NK-92 treated with Interleukin-12 subunit alpha and Interleukin-12 subunit beta, amount 100 ng/mL, for 24 hours (cell line): Measurements from ENCODE around the gene UBASH3B.
"Not testable (repeated sequence)": the region's sequence is repeated elsewhere in the genome, so short reads cannot be mapped to it uniquely, and the experiment has no call there.

ENCODE experiments used
- DNase-seq: peaks from one replicate; lab custom pipeline; 2025; lab: John Stamatoyannopoulos, UW

The UBASH3B gene

GRCh38 chr11:122852074-122852795, 196.7 kb downstream of the UBASH3B start:
- DNase-seq, result no peak

DNA sequence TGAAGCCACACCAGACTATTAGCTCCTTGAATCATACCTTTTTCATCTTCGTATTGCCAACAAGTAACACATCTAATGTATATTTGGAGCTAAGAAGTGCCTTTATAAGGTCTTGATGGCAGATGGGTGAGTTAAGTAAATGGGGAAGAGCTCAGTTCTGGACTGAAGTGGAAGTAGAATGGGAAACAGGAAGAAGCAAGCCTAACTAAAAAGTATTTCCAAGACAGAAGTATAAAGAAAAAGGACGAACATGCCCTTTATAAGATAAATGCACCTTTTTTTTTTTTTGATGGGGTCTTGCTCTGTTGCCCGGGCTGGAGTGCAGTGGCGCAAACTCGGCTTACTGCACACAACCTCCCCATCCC, 197.3 kb downstream of the UBASH3B start:
- no peak for DNase-seq

- no peak for DNase-seq
Measured at GRCh38 chr11:122853261-122853660, 197.7 kb downstream of the UBASH3B start.

GRCh38 chr11:122853971-122854446, 198.5 kb downstream of the UBASH3B start:
- no peak for DNase-seq

DNA sequence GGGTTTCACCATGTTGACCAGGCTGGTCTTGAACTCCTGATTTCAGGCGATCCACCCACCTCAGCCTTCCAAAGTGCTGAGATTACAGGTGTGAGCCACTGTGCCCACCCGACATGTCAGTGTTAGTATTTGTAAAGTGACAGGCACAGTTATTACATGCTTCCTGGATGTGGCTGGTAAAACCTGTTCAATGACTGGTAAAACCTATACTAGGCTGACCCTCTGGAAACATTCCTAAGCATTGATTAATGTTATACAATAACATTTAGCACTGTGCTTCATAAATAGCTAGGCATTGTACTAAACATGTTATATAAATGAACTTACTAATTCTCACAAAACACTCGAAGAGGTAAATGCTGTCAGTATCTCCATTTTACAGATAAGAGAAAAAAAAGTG, 206.1 kb downstream of the UBASH3B start:
- DNase-seq, result no peak

DNA sequence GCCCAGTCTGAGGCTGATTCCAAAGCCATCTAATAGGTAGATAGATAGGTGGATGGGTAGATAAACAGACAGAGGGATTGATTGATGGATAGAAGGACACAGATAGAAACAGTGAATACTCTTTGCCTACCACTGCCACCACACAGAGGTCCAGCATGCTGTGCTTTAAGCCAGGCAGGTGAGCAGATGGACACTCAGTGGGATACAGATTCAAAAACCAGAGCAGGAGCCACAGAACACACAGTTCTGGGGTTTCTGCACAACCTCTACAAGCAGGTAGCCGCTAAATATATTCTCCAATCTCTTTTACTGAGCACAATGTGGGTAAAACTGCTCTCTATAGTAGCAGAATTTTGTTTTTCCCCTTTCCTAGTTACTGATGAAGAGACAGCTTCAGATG, 206.6 kb downstream of the UBASH3B start:
- no peak for DNase-seq

- DNase-seq, result not testable (repeated sequence)
Measured at GRCh38 chr11:122863154-122863553, 207.6 kb downstream of the UBASH3B start.

GRCh38 chr11:122863704-122864326, 208.3 kb downstream of the UBASH3B start:
- DNase-seq, result no peak
